Activated CD8-positive, alpha-beta memory T cell treated with anti-CD3 and anti-CD28 coated beads, Interleukin-2, amount 50 U/mL, for 24 hours (primary cell): ENCODE results near the gene KRT39.

Experiments
- DNase-seq: peaks from one replicate; pipeline ENCODE4 v3.0.0-alpha.2; 2020; ENCODE audit errors: extremely low read depth

KRT39 gene

GRCh38 chr17:40980596-40980995 lies 13.8 kb upstream of the KRT39 start:
- DNase-seq, result no peak

GRCh38 chr17:40980117-40980516 lies 13.4 kb upstream of the KRT39 start:
- no peak for DNase-seq

- DNase-seq, result no peak
These were observed 11.9 kb upstream of the KRT39 start for GRCh38 chr17:40978575-40979151.

GRCh38 chr17:40975516-40975915 lies 8.8 kb upstream of the KRT39 start:
- no peak for DNase-seq

- no peak for DNase-seq
These were observed 7.6 kb upstream of the KRT39 start for GRCh38 chr17:40974366-40974765.

- no peak for DNase-seq
These were observed 834 bp upstream of the KRT39 start for GRCh38 chr17:40967582-40967981.

- no peak for DNase-seq
These were observed 2.9 kb downstream of the KRT39 start for GRCh38 chr17:40963838-40964237.

GRCh38 chr17:40962059-40962561 lies 4.6 kb downstream of the KRT39 start:
- no peak for DNase-seq

- no peak for DNase-seq
These were observed 5.2 kb downstream of the KRT39 start for GRCh38 chr17:40961591-40961990.

- DNase-seq, result no peak
These were observed 6.6 kb downstream of the KRT39 start for GRCh38 chr17:40960144-40960543.

GRCh38 chr17:40958086-40958953 lies 8.4 kb downstream of the KRT39 start:
- DNase-seq, result no peak

- DNase-seq, result no peak
These were observed 10.1 kb downstream of the KRT39 start for GRCh38 chr17:40956401-40957254.

GRCh38 chr17:40953881-40954280 lies 12.9 kb downstream of the KRT39 start:
- no peak for DNase-seq

GRCh38 chr17:40952661-40953060 lies 14.1 kb downstream of the KRT39 start:
- no peak for DNase-seq

- DNase-seq, result no peak
These were observed 14.6 kb downstream of the KRT39 start for GRCh38 chr17:40952154-40952553.

- DNase-seq, result no peak
These were observed 15.6 kb downstream of the KRT39 start for GRCh38 chr17:40951011-40951622.

- no peak for DNase-seq
These were observed 16.6 kb downstream of the KRT39 start for GRCh38 chr17:40950176-40950575.

- DNase-seq, result no peak
These were observed 17.3 kb downstream of the KRT39 start for GRCh38 chr17:40949418-40949817.

GRCh38 chr17:40947929-40948328 lies 18.8 kb downstream of the KRT39 start:
- DNase-seq, result no peak

GRCh38 chr17:40945414-40945813 lies 21.3 kb downstream of the KRT39 start:
- DNase-seq, result no peak

- DNase-seq, result no peak
These were observed 22.2 kb downstream of the KRT39 start for GRCh38 chr17:40944531-40944930.

- no peak for DNase-seq
These were observed 24.2 kb downstream of the KRT39 start for GRCh38 chr17:40942553-40942952.
